ENCODE data around the gene AGPAT1.

Gene AGPAT1

GRCh38 chr6:32173051-32173727, 2.7 kb downstream of the AGPAT1 start:
- no peak for TF ChIP-seq POLR2AphosphoS5 (IDR thresholded peaks at IDR 0.05; ENCODE audit: low read depth, low read length)
- no peak for TF ChIP-seq SIN3A (IDR thresholded peaks at IDR 0.05; ENCODE audit: borderline replicate concordance, insufficient read depth, low read length)
- no peak for TF ChIP-seq TAF1 (IDR thresholded peaks at IDR 0.05; ENCODE audit: borderline replicate concordance, insufficient read depth, low read length)

- TF ChIP-seq POLR2AphosphoS5 (IDR thresholded peaks at IDR 0.05; ENCODE audit: low read depth, low read length) (no peak), TAF1 (IDR thresholded peaks at IDR 0.05; ENCODE audit: borderline replicate concordance, insufficient read depth, low read length) (no peak)
Measured at GRCh38 chr6:32171234-32171633, 4.7 kb downstream of the AGPAT1 start.

GRCh38 chr6:32170294-32170693, 5.6 kb downstream of the AGPAT1 start:
- TF ChIP-seq REST (IDR thresholded peaks at IDR 0.05; ENCODE audit: insufficient read depth in 1 of 2, low read depth in 2 of 2, low read length in 2 of 2) (no peak), FOXP2 (optimal IDR thresholded peaks at IDR 0.05; ENCODE audit: borderline replicate concordance, extremely low read depth, extremely low read length, insufficient read depth) (no peak), POLR2AphosphoS5 (IDR thresholded peaks at IDR 0.05; ENCODE audit: low read depth, low read length) (no peak), TAF1 (IDR thresholded peaks at IDR 0.05; ENCODE audit: borderline replicate concordance, insufficient read depth, low read length) (no peak), SIN3A (IDR thresholded peaks at IDR 0.05; ENCODE audit: borderline replicate concordance, insufficient read depth, low read length) (no peak)

DNA sequence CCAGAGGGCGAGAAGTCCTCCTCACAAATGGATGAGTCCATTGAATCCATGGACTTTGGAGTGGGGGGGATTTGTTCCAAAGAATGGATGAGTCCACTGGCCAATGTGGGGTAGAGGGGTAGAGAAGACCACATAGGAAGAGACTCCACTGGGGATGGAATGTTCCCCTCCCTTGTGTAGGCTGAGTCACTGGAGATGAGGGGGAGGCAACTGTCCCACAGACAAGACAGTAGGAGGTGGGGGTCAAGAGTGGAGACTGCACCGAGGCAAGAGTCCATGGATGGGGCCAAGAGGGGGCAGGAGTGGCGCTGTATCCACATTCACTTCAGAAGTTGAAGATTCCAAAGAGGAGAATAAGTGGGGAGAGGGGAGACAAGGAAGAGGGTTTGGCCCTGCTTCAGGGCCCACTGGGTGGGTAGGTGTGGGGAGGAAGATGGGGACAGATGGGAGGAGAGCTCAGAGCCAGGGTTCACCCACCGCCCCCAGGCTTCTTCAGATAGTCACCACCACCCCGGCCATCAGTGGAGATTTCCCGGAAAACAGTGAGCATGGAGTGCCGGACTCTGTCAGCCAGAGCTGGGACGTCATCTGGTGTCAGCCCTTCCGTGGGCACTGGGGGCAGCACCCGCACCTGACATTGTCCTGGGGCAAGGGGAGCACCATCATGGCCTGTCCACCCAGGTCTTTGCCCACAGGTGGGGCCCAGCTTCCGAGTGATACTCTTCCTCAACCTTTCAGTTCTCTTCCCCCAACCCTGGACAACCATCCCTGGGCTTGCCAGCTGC, 6.9 kb downstream of the AGPAT1 start:
- TF ChIP-seq FOXP2 (optimal IDR thresholded peaks at IDR 0.05; ENCODE audit: borderline replicate concordance, extremely low read depth, extremely low read length, insufficient read depth) (no peak), SIN3A (IDR thresholded peaks at IDR 0.05; ENCODE audit: borderline replicate concordance, insufficient read depth, low read length) (no peak), REST (IDR thresholded peaks at IDR 0.05; ENCODE audit: insufficient read depth in 1 of 2, low read depth in 2 of 2, low read length in 2 of 2) (no peak), TAF1 (IDR thresholded peaks at IDR 0.05; ENCODE audit: borderline replicate concordance, insufficient read depth, low read length) (no peak), POLR2AphosphoS5 (IDR thresholded peaks at IDR 0.05; ENCODE audit: low read depth, low read length) (no peak)

- TF ChIP-seq FOXP2 (optimal IDR thresholded peaks at IDR 0.05; ENCODE audit: borderline replicate concordance, extremely low read depth, extremely low read length, insufficient read depth) (no peak), SIN3A (IDR thresholded peaks at IDR 0.05; ENCODE audit: borderline replicate concordance, insufficient read depth, low read length) (no peak), POLR2AphosphoS5 (IDR thresholded peaks at IDR 0.05; ENCODE audit: low read depth, low read length) (no peak)
Measured at GRCh38 chr6:32168350-32168749, 7.5 kb downstream of the AGPAT1 start.

DNA sequence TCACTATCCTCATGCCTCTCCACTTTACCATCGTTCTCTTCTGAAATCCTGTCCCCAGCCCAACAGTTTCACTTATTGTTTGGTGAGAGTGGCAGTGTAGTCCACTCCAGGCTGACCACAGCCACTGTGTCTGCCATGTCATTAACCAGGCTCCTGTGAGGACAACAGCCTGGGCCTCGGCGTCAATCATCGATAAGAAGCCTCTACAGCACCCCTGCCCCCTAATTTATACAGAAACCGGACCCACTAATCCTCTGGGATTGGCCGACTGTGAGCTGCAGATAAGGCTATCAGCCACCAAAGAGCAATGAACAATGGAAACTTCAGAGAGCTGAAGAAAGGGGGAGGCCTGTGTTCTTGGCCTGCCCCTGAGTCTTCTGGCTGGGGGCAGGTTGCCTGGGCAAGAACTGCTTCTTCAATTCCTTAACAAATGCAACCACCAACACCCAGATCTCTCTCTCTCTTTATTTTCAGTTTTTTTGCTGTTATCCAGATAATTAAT, 8.1 kb downstream of the AGPAT1 start:
- TF ChIP-seq REST (IDR thresholded peaks at IDR 0.05; ENCODE audit: insufficient read depth in 1 of 2, low read depth in 2 of 2, low read length in 2 of 2) (no peak), FOXP2 (optimal IDR thresholded peaks at IDR 0.05; ENCODE audit: borderline replicate concordance, extremely low read depth, extremely low read length, insufficient read depth) (no peak), SIN3A (IDR thresholded peaks at IDR 0.05; ENCODE audit: borderline replicate concordance, insufficient read depth, low read length) (no peak), POLR2AphosphoS5 (IDR thresholded peaks at IDR 0.05; ENCODE audit: low read depth, low read length) (no peak), TAF1 (IDR thresholded peaks at IDR 0.05; ENCODE audit: borderline replicate concordance, insufficient read depth, low read length) (no peak)
